Mononuclear cell (primary cell): Measurements from ENCODE around the gene CORIN. TPM values are rescaled to one million over a fixed set of nuclear protein-coding genes. Genes with fewer than 3 reads are reported as not detected.

Experiments
- H3K27me3 ChIP-seq: 2 replicates; pipeline ENCODE4 v1.6.0; 2011; ENCODE audit warnings: low read length, control low read depth; ENCODE audit not compliant: insufficient read depth
- H3K4me1 ChIP-seq: 2 replicates; pipeline ENCODE4 v1.5.1; 2011; ENCODE audit warnings: mild to moderate bottlenecking, low read length, control low read depth; ENCODE audit not compliant: insufficient read depth
- H3K4me3 ChIP-seq: 2 replicates; pipeline ENCODE4 v1.5.1; 2011; ENCODE audit warnings: mild to moderate bottlenecking, low read length, moderate library complexity
- H3K9me3 ChIP-seq: 2 replicates; pipeline ENCODE4 v1.5.1; 2011; ENCODE audit warnings: low read depth, mild to moderate bottlenecking, control low read depth, low read length
- total RNA-seq: library from RNA; depleted of rRNA; stranded (reverse); fragments of >200 nt; gene quantifications from one replicate; pipeline ENCODE4 v1.2.3, GENCODE V29; 2012

Gene CORIN, protein sequence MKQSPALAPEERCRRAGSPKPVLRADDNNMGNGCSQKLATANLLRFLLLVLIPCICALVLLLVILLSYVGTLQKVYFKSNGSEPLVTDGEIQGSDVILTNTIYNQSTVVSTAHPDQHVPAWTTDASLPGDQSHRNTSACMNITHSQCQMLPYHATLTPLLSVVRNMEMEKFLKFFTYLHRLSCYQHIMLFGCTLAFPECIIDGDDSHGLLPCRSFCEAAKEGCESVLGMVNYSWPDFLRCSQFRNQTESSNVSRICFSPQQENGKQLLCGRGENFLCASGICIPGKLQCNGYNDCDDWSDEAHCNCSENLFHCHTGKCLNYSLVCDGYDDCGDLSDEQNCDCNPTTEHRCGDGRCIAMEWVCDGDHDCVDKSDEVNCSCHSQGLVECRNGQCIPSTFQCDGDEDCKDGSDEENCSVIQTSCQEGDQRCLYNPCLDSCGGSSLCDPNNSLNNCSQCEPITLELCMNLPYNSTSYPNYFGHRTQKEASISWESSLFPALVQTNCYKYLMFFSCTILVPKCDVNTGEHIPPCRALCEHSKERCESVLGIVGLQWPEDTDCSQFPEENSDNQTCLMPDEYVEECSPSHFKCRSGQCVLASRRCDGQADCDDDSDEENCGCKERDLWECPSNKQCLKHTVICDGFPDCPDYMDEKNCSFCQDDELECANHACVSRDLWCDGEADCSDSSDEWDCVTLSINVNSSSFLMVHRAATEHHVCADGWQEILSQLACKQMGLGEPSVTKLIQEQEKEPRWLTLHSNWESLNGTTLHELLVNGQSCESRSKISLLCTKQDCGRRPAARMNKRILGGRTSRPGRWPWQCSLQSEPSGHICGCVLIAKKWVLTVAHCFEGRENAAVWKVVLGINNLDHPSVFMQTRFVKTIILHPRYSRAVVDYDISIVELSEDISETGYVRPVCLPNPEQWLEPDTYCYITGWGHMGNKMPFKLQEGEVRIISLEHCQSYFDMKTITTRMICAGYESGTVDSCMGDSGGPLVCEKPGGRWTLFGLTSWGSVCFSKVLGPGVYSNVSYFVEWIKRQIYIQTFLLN
- 0.10 TPM for total RNA-seq

DNA sequence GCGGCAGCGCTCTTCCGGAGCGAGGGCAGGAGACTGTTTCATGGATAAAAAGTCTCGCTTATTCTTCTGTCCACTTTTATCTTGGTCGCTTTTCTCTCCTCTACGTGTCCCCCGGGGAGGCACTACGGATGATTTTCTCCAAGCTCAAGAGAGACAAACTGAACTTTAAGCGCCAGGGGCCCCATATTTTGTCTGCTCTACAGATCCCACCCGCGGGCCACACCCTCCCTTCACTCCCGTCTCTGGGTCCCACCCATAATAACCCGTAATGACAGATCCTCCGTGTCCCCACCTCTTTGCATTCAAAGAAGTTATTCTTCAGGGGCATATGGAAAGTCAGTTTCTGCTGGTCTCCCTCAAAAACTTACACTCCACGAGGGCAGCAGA is at the start of gene CORIN:
CORIN (minus strand) TSS at position 160 of the 387 bp plus-strand sequence; CDS start at position 42, 118 bp downstream.
- peaks cover 29% of the 10 kb centered on the region for H3K4me1 ChIP-seq
- H3K27me3 ChIP-seq = peaks cover 35% of the 10 kb centered on the region
- H3K9me3 ChIP-seq = no peaks in the 10 kb centered on the region
- H3K4me3 ChIP-seq = peak within 1 kb of the TSS; percentile 37

DNA sequence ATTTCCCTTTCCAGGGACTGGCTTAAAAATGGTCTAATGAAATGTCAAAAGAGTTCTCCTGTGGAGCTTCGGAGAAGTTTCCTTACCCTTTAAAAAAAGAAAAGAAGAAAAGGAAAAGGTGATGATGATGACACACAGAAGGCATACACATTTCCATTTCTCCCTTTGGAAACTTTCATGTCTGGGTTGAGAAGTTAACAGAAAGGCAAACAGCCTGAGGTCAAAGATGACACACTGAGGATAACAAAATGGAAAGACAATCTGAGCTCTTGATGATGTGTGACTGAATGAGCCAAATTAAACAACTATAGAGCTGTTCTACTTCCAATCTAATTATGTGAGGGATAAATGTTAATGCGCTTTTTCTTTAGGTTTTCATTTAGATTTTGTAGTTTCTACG is 44.4 kb upstream of the CORIN start:
- Histone ChIP-seq H3K9me3 (no peaks in the 10 kb centered on the region), H3K27me3 (no peaks in the 10 kb centered on the region)

DNA sequence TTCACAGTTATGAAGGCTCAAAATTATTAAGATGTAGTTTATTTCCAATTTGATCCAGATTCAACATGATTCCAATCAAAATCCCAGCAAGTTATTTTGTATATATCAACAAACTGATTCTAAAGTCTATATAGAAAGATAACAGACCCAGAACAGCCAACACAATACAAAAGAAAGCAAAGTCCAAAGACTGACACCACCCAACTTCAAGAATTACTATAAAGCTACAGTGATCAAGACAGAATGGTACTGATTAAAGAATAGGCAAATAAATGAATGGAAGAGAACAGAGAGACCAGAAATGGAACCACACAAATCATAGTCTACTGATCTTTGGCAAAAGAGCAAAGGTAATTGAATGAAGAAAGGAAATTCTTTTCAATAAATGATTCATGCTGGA is 41.6 kb upstream of the CORIN start:
- no peak overlapping the region for H3K4me3 ChIP-seq
- no peaks in the 10 kb centered on the region for H3K4me1 ChIP-seq
- no peaks in the 10 kb centered on the region for H3K9me3 ChIP-seq
- no peaks in the 10 kb centered on the region for H3K27me3 ChIP-seq

More for the DNA sequence above, 44.4 kb upstream of the CORIN start:
- no peak overlapping the region for H3K4me3 ChIP-seq
- H3K4me1 ChIP-seq = no peaks in the 10 kb centered on the region

DNA sequence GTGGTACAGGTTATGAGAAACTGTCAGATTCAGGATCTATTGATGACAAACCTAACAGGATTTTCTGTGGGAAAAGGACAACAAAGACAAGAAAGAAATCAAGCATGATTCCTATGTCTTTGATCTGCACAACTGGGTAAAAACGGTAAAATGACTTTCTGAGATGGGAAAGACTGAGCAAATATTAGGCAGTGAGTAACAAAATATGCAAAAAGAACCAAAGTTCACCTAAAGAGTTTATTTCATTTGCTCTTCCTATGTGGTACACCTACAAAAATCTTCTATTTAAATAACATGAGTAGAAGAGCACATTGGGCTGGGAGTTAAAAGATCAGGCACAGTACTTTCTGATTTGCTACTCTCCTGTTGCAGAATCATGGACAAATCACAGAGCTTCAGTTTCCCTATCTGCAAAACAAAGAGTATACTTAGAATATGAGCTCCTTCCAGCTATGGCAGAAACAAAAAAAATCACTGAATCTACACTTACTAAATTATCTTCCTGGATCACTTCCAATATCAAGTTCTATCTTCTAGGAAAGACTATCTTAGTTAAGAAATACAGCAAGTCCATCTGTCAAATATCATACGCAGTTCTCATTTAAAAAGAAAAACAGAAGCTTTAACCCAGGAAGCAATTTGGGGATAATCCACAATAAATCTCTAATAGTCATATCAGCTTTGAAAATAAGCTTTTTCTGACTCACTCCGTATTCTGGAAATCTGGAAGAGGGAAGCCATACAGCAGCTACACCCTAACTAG is 39.1 kb upstream of the CORIN start:
- H3K27me3 ChIP-seq = no peaks in the 10 kb centered on the region
- H3K4me3 ChIP-seq = no peak overlapping the region
- H3K4me1 ChIP-seq = no peaks in the 10 kb centered on the region

DNA sequence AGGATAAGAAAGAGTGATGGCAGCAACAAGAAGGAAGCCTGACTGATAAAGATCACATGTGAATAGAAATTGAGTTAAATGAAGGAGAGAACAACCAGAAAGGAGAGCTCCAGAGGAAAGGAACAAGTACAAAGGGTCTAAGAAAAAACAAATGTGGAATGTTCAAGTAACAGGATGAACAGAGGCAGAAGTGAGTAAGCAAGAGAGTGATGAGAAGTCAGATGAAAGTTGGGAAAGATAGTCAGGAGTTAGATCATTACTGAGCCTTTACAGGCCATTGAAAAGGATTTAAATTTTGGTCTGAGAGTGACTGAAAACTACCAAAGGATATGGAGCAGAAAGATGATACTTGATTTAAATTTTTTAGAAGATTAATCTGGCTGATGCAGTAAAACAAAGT is 38.4 kb upstream of the CORIN start:
- no peaks in the 10 kb centered on the region for H3K27me3 ChIP-seq
- peaks cover 5% of the 10 kb centered on the region for H3K9me3 ChIP-seq
- H3K4me1 ChIP-seq = no peaks in the 10 kb centered on the region
- H3K4me3 ChIP-seq = no peak overlapping the region

More for the DNA sequence above, 39.1 kb upstream of the CORIN start:
- peaks cover 5% of the 10 kb centered on the region for H3K9me3 ChIP-seq

DNA sequence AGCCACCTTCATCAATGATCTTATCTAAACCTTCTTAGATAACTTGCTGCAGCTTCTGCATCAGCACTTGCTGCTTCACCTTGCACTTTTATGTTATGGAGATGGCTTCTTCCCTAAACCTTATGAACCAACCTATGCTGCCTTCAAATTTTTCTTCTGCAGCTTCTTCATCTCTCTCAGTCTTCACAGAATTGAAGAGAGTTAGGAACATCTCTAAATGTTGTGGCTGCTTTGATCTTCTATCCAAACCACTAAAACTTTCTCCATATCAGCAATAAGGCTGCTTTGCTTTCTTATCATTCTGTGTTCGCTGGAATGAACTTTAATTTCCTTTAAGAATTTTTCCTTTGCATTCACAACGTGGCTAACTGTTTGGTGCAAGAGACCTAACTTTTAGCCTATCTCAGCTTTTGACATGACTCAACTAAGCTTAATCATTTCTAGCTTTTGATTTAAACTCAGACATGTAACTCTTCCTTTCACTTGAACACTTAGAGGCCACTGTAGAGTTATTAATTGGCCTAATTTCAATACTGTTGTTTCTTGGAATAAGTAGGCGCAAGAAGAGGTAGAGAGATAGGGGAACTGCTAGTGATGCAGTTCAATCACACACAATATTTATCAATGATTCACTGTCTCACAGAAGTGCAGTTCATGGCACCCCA is 36.1 kb upstream of the CORIN start:
- Histone ChIP-seq H3K4me1 (no peaks in the 10 kb centered on the region), H3K9me3 (peaks cover 5% of the 10 kb centered on the region), H3K27me3 (no peaks in the 10 kb centered on the region), H3K4me3 (no peak overlapping the region)

DNA sequence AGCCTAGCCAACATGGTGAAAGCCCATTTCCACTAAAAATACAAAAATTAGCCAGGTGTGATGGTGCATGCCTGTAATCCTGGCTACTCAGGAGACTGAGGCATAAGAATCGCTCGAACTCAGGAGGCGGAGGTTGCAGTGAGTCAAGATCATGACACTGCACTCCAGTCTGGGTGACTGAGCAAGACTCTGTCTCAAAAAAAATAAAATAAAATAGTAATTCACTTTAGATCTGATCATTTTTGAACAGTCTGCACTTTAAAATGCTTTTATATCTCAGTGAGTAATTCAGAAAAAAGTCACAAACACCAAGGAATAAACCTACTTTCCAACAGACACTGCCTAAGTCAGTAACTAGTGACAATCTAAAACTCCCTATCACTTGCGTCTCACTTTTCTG is 25.6 kb upstream of the CORIN start:
- H3K4me1 ChIP-seq = no peaks in the 10 kb centered on the region
- H3K27me3 ChIP-seq = no peaks in the 10 kb centered on the region
- H3K4me3 ChIP-seq = no peak overlapping the region

DNA sequence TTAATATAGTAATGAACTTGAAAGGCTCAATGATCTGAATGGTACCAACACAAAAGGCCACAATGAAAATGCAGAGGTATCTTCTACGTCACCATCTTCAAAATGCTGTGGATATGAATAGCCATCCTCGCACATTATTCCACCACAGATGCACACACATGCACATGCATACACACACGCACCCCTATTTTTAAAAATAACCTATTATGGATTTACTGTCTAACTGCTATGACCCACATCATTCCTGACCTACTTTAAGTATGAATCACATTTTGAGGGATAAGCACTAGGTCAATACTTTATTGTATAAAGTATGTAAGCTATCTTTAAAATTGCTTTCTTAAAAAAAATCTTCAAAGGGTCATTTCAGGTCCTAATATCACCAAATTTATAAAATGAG is 24.4 kb upstream of the CORIN start:
- Histone ChIP-seq H3K4me1 (peaks cover 5% of the 10 kb centered on the region), H3K27me3 (no peaks in the 10 kb centered on the region), H3K9me3 (no peaks in the 10 kb centered on the region), H3K4me3 (no peak overlapping the region)

More for the DNA sequence above, 25.6 kb upstream of the CORIN start:
- H3K9me3 ChIP-seq = no peaks in the 10 kb centered on the region

DNA sequence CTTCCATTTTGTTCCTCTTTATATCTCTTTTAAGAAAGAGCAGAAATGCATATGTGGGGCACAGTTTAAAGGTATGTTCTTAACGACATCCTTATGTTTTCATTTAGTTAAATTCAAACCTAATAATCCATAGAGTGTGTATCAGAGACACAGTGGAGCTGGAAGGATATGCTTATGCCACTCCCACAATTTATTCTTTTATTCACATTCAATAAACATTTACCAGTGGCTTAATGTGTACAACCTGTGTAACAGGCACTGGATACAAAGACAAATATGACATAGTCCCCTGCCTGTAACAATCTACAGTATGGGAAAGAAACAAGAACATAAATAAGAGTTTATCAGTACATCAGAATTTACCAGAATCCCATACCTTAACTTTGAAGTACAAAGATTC is 22.4 kb upstream of the CORIN start:
- peaks cover 5% of the 10 kb centered on the region for H3K4me1 ChIP-seq
- H3K9me3 ChIP-seq = no peaks in the 10 kb centered on the region
- no peak overlapping the region for H3K4me3 ChIP-seq
- H3K27me3 ChIP-seq = no peaks in the 10 kb centered on the region

DNA sequence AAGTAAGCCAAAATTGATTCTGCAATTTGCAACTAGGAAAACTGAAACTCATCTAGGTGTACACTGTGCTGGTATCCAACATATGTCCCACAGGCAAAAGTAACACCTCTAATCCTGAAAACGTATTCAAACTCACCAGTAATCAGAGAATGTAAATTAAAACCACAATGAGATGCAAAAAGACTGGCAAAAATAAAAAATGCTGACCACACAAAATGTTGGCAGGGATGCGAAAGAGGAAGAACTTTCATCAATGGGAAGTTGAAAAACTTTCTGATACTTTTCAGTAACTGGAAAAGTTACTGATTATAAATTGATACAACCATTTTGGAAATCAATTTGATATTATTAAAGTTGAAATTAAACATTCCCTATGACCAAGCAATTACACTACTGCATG is 20.1 kb upstream of the CORIN start:
- no peaks in the 10 kb centered on the region for H3K9me3 ChIP-seq
- no peak overlapping the region for H3K4me3 ChIP-seq
- H3K27me3 ChIP-seq = no peaks in the 10 kb centered on the region
- peaks cover 5% of the 10 kb centered on the region for H3K4me1 ChIP-seq

DNA sequence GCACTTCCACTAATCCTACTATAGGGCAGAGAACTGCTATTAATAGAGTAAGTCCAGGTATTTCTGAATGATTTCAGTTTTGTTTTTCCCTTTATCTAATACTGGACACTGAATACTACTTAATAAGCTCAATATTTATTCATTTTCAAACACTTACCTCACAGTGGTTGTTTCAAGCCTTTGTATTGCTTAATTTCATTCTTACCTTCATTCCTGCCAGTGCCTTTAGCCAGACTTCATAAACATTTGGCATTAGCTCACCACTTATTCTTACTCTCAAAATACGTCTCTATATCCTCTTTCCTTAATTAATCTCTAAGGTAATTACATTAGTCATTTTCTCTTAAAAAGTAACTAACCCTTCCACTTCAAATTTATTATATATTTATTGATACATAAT is 18.8 kb upstream of the CORIN start:
- Histone ChIP-seq H3K4me1 (peaks cover 5% of the 10 kb centered on the region), H3K4me3 (no peak overlapping the region), H3K9me3 (no peaks in the 10 kb centered on the region), H3K27me3 (no peaks in the 10 kb centered on the region)

DNA sequence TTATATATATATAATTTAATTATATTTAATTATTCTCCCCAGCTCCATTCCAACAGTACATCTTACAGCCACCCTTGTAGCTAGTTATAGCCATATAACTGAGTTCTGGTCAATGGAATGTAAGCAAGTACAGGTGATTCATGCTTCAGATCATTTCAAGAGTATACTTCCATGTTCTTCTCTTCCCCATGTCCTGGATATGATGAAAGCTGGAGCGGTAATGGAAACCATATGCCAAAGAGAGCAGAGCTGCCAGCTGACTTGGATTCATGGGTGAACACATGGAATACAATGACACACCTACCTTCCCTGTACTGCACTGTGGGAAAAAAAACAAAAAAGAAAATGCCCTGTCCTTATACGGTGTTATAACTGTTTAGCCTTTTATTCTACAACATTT is 17.5 kb upstream of the CORIN start:
- Histone ChIP-seq H3K27me3 (no peaks in the 10 kb centered on the region), H3K9me3 (no peaks in the 10 kb centered on the region), H3K4me1 (peaks cover 5% of the 10 kb centered on the region), H3K4me3 (no peak overlapping the region)

DNA sequence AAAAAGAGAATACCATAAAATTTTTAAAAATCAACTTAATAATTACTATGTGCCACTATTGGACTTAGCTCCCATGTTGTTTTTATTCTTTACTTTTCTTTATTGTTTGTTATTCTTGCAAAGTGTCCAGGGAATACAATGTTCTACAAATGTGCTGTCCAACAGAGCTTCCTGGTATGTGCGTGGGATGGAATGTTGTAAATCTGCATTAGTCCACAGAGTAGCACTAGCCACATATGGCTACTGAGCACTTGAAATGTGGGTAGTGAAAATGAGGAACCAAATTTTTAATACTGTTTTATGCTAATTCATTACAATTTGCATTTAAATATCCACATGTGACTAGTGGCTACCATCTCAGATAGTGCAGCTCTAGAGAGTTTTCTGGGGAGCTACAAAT is 14.3 kb upstream of the CORIN start:
- Histone ChIP-seq H3K9me3 (no peaks in the 10 kb centered on the region), H3K4me3 (no peak overlapping the region), H3K27me3 (no peaks in the 10 kb centered on the region), H3K4me1 (no peaks in the 10 kb centered on the region)

DNA sequence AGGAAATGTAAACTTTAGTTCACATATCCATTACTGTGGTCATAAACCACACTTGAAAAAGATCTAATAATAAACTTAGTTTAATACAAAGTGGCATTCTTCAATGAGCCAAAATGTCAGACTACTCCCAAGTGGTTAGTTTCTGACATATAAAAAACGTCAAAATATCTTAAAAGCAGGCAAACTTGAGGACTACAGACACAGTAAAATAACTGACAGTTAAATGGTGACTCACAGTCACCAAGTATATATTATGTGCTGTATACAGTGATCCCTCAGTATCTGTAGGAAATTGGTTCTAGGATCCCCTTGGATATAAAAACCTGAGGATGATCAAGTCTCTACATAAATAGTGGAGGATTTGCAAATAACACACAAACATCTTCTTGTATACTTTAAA is 11.6 kb upstream of the CORIN start:
- H3K4me3 ChIP-seq = no peak overlapping the region
- H3K27me3 ChIP-seq = no peaks in the 10 kb centered on the region
- no peaks in the 10 kb centered on the region for H3K4me1 ChIP-seq
- no peaks in the 10 kb centered on the region for H3K9me3 ChIP-seq
